Prostate gland (tissue), 2 donors: ENCODE results near the gene CFAP92.

ENCODE experiments used
- CTCF ChIP-seq, 4 experiments: fragments of 200-600 bp in 2 of 4; fragments of 450-650 bp in 2 of 4; sonication (generic) in 2 of 4; IDR thresholded peaks; 1 replicate in 3 of 4; 2 replicates in 1 of 4; pipeline ENCODE4 v1.5.1; 2016 to 2019; ENCODE audit warnings: antibody characterized with exemption in 4 of 4, mild to moderate bottlenecking in 2 of 4, moderate library complexity in 2 of 4
- POLR2A ChIP-seq: fragments of 450-650 bp; IDR thresholded peaks from one replicate; pipeline ENCODE4 v1.6.1; 2016; ENCODE audit warnings: antibody characterized with exemption, mild to moderate bottlenecking
- POLR2AphosphoS5 ChIP-seq: sonication (generic); formaldehyde crosslinking; IDR thresholded peaks from one replicate; pipeline ENCODE4 v1.6.1; 2017; ENCODE audit warnings: antibody characterized with exemption

DNA sequence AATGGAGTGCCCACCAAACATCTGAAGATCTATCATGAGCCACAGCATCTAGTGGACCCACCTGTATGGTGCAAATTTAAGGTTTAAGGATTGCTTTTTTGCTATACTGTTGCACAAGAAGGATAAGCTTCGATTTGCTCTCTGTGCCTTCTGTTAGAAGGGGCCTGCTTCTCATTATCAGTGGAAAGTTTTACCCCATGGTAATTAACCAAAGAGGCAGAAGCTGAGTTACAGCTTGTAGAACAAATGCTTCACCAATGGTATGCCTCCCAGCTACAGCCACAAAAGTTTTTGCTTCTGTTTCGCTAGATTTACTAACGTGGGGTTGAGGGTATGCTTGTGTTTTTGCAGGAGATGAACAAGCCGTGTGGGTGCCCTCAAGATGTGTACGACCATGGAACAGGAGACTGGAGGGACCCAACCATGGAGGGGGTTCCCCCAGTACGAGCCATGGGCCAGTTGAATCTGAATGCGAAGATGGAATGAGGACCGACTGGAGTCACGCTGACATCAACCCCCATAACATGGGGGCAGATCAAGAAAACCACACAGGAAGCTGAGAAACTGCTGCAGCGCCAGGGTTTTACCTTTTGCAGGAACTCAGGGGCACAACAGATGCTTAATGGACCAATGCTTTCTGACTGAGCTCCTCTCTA lies 70.9 kb downstream of the CFAP92 start:
- TF ChIP-seq POLR2A (no peak), CTCF (IDR thresholded peaks at IDR 0.05) (no peak), POLR2AphosphoS5 (no peak)
